ENCODE results near the gene MMP24OS. TPM values are rescaled to one million over a fixed set of nuclear protein-coding genes. Genes with fewer than 3 reads are reported as not detected.

MMP24OS gene
- total RNA-seq, 1 donor from 2014 or later = 43.1 TPM

- H3K9me3 ChIP-seq = no peaks in the 10 kb centered on the region
- no peaks in the 10 kb centered on the region for H3K4me1 ChIP-seq
- intact Hi-C loops (cut with DNase I) = no loop called here
- peaks cover 0 to 5% of the 10 kb centered on the region in 2 donors for H3K36me3 ChIP-seq
- no peak for DNase-seq (ENCODE audit: low spot score in 2 of 2)
- no peak for TF ChIP-seq CTCF (IDR thresholded peaks at IDR 0.05)
- no peak overlapping the region for H3K27ac ChIP-seq
- H3K27me3 ChIP-seq = no peaks in the 10 kb centered on the region
- H3K4me3 ChIP-seq = no peak overlapping the region
Observed at GRCh38 chr20:35243986-35244385, 33.9 kb downstream of the MMP24OS start.

GRCh38 chr20:35243317-35243716, 34.6 kb downstream of the MMP24OS start:
- TF ChIP-seq CTCF (IDR thresholded peaks at IDR 0.05) = no peak
- H3K4me1 ChIP-seq = no peaks in the 10 kb centered on the region
- H3K27ac ChIP-seq = no peak overlapping the region
- no peaks in the 10 kb centered on the region for H3K27me3 ChIP-seq
- no peak overlapping the region for H3K4me3 ChIP-seq
- intact Hi-C loops (cut with DNase I) = no loop called here
- H3K9me3 ChIP-seq = no peaks in the 10 kb centered on the region
- peaks cover 0 to 5% of the 10 kb centered on the region in 2 donors for H3K36me3 ChIP-seq
- no peak for DNase-seq (ENCODE audit: low spot score in 2 of 2)

- Histone ChIP-seq H3K9me3 (no peaks in the 10 kb centered on the region), H3K36me3 (peaks cover 4 to 9% of the 10 kb centered on the region in 2 donors), H3K4me1 (no peaks in the 10 kb centered on the region), H3K27me3 (no peaks in the 10 kb centered on the region), H3K4me3 (no peak overlapping the region), H3K27ac (no peak overlapping the region)
- intact Hi-C loops (cut with DNase I) = no loop called here
- TF ChIP-seq CTCF (IDR thresholded peaks at IDR 0.05) = no peak
- no peak for DNase-seq (ENCODE audit: low spot score in 2 of 2)
Observed at GRCh38 chr20:35240811-35241293, 37.1 kb downstream of the MMP24OS start.

GRCh38 chr20:35240083-35240810, 37.7 kb downstream of the MMP24OS start:
- Histone ChIP-seq H3K4me1 (no peaks in the 10 kb centered on the region), H3K9me3 (no peaks in the 10 kb centered on the region), H3K36me3 (peaks cover 7 to 11% of the 10 kb centered on the region in 2 donors), H3K27ac (no peak overlapping the region), H3K27me3 (no peaks in the 10 kb centered on the region), H3K4me3 (no peak overlapping the region)
- intact Hi-C loops (cut with DNase I) = no loop called here
- no peak for TF ChIP-seq CTCF (IDR thresholded peaks at IDR 0.05)
- no peak for DNase-seq (ENCODE audit: low spot score in 2 of 2)

- no peak overlapping the region for H3K4me3 ChIP-seq
- H3K27ac ChIP-seq = no peak overlapping the region
- intact Hi-C loops (cut with DNase I) = no loop called here
- H3K36me3 ChIP-seq = peaks cover 7 to 17% of the 10 kb centered on the region in 2 donors
- no peaks in the 10 kb centered on the region for H3K4me1 ChIP-seq
- no peak for TF ChIP-seq CTCF (IDR thresholded peaks at IDR 0.05)
- no peaks in the 10 kb centered on the region for H3K9me3 ChIP-seq
- no peak for DNase-seq (ENCODE audit: low spot score in 2 of 2)
- H3K27me3 ChIP-seq = no peaks in the 10 kb centered on the region
Observed at GRCh38 chr20:35238735-35239134, 39.2 kb downstream of the MMP24OS start.

All from ascending aorta (tissue), 2 donors.